ENCODE data around the gene NT5C2.
"Not testable (repeated sequence)": the region's sequence is repeated elsewhere in the genome, so short reads cannot be mapped to it uniquely, and the experiment has no call there.

NT5C2 gene

DNA sequence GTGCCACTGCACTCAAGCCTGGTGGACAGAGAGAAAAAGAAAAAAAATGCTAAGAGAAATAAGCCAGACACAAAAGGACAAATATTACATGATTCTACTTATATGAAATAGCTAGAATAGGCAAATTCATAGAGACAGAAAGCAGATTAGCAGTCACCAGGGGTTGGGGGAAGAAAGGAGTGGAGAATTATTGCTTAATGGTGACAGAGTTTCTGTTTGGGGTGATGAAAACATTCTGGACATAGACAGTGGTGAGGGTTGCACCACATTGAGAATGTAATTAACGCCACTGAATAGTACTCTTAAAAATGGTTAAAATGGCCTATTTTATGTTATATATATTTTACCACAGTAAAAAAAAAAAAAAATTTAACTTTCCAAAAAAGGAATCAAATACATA lies 6.4 kb upstream of the NT5C2 start:
- DNase-seq = no peak

GRCh38 chr10:103198648-103199047 lies 5.6 kb upstream of the NT5C2 start:
- no peak for DNase-seq

DNA sequence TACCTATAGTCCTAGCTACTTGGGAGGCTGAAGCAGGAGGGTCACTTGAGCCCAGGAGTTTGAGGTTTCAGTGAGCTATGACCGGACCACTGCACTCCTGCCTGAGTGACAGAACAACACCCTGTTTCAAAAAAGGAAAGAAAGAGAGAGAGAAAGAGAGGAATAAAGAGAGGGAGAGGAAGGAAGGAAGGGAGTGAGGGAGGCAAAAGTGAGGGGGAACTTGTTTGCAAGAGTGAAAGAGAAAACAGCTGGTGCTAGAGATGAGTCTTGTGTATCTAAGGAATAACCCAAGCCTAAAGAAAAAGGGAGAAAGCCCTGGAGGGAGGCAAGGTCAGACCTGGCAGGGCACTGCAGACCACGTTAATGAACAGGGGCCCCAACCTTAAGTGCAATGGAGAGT lies 4.8 kb upstream of the NT5C2 start:
- DNase-seq = no peak

DNA sequence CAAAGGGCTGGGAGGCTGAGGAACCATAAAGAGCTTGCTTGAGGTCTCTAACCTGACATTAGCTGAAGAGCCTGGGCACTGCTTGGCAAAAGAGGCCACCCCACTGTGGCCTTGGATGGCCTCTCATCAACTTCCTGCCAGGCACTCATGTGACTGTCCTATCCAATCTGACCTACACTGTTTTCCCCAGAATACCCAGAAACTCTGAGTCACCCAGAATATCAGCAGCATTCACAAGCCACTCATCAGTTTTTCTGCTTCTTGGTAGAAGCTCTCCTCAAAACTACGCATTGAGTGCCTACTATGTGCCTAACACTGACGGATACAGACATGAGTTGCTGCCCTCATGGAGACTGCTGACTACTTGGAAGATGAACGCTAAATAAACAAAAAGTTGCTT lies 4.1 kb upstream of the NT5C2 start:
- no peak for DNase-seq

DNA sequence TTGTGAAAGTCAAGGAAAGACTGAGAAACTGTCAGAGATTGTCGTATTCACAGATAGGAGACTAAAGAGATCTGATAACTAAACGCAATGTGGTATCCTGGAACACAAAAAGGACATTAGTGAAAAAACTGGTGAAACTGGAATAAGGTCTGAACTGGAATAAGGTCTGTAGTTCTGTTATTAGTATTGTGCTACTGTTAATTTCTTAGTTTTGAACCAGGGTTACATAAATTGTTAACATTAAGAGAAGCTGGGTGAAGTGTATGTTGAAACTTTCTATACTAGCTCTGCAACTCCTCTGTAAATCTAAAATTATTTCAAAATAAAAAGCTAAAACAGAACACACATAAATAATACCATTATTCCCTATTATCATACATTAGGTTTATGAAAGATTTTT lies 3.4 kb upstream of the NT5C2 start:
- DNase-seq = no peak

GRCh38 chr10:103193820-103194529 lies 903 bp upstream of the NT5C2 start:
- DNase-seq = no peak

- peak; percentile 83 for DNase-seq
These were observed 493 bp downstream of the NT5C2 start for GRCh38 chr10:103192451-103193106.

GRCh38 chr10:103192089-103192450 lies 1.0 kb downstream of the NT5C2 start:
- no peak for DNase-seq

GRCh38 chr10:103191198-103191597 lies 1.9 kb downstream of the NT5C2 start:
- DNase-seq = not testable (repeated sequence)

- no peak for DNase-seq
These were observed 4.2 kb downstream of the NT5C2 start for GRCh38 chr10:103188853-103189252.

DNA sequence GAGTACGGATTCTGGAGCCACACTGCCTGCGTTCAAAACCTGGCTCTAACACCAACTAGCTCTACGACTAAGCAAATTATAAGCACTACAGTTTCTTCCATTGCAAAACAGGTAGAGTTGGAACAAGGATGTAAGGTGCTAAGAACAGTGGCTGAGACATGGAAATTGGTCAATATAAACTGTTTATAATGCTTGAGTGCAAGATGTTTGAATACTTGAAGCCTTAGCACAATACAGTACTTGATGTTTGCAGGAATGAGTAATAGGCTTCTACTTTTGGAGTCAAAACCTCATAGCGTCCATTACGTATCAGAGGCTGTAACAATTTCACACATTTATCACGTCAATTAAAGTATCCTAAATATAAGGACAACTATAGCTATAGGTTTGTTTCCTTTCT lies 6.9 kb downstream of the NT5C2 start:
- DNase-seq = no peak

DNA sequence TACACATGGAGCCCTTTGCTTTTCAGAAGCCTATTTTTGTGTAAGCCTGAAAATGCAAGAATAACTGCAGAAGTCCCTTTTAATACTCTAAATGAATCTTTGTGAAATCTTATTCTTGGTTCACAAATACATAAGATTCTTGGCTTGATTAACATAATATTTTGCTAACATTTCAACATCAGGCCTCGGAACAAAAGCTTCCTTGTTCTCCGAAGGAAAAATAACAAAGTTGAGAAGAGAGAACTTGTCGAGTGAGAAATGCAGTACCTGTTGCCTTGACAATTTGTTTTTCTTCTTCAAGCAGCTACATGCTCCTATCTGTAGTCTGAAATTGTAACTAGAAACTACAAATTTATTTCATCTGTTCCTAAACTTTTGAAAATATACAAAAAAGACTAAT lies 8.5 kb downstream of the NT5C2 start:
- no peak for DNase-seq

GRCh38 chr10:103183991-103184451 lies 9.1 kb downstream of the NT5C2 start:
- not testable (repeated sequence) for DNase-seq

DNA sequence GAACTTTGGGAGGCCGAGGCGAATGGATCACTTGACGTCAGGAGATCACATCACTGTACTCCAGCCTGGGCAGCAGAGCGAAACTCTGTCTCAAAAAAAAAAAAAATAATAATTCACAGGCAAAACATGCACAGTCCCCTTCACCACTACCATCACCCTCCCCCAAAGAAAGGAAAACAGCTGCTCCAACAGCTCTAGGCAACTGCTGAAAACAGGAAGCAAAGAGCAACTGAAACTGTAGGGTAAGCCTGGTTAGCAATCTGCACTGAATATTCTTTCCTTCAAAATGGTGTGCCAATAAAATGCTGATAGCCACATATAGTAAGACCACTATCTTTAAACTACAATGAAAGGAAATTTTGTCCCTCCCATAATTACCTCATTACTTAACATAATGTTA lies 11.8 kb downstream of the NT5C2 start:
- DNase-seq = no peak

GRCh38 chr10:103180491-103180890 lies 12.6 kb downstream of the NT5C2 start:
- no peak for DNase-seq

- DNase-seq = no peak
These were observed 15.9 kb downstream of the NT5C2 start for GRCh38 chr10:103177123-103177522.

GRCh38 chr10:103175580-103176285 lies 17.3 kb downstream of the NT5C2 start:
- DNase-seq = no peak

DNA sequence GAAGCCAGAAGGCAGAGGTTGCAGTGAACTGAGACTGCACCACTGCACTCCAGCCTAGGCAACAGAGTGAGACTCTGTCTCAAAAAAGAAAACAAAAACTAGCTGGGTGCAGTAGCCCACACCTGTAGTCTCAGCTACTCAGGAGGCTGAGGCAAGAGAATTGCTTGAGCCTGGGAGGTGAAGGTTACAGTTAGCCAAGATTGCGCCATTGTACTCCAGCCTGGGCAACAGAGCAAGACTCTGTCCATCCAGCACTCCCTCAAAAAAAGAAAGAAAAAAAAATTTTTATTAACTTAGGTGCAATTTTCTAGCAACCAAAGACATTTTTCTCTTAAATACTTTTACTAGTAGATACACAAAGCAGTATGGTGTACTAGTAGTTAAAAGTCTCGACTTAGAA lies 18.7 kb downstream of the NT5C2 start:
- not testable (repeated sequence) for DNase-seq

DNA sequence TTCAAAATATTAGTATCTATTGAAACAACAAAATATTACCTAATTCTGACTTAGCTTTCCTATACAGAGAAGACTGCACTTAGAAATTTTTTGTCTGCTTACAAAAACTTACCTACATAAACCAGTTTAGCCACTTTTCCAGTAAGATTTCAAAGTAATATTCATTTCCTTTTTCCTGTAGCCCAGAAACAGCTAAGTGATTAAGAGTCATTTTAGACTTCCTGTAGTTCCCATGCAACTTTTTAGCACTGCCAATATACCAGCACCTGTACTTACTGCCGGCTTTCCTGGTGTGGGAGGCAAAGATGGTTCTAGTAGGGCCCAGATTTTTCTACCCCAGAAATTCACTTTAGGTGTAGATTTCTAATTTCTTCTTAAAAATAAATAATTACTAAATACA lies 21.8 kb downstream of the NT5C2 start:
- DNase-seq = no peak

- DNase-seq = no peak
These were observed 24.6 kb downstream of the NT5C2 start for GRCh38 chr10:103168438-103168837.

GRCh38 chr10:103167554-103167953 lies 25.5 kb downstream of the NT5C2 start:
- DNase-seq = not testable (repeated sequence)

GRCh38 chr10:103166523-103166922 lies 26.5 kb downstream of the NT5C2 start:
- no peak for DNase-seq

DNA sequence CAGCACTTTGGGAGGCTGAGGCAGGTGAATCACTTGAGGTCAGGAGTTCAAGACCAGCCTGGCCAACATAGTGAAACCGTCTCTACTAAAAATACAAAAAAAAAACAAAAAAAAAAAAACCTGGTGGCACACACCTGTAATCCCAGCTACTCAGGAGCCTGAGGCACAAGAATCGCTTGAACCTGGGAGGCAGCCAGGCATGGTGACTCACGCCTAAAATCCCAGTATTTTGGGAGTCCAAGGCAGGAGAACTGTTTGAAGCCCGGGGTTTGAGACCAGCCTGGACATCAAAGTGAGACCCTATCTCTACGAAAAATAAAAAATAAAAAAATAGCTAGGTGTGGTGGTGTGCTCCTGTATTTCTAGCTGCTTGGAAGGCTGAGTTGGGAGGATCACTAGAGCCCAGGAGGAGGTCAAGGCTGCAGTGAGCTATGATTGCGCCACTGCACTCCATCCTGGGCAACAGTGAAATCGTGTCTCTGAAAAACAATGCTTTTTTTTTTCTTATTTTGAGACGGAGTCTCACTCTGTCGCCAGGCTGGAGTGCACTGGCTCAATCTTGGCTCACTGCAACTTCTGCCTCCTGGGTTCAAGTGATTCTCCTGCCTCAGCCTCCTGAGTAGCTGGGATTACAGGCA lies 29.2 kb downstream of the NT5C2 start:
- DNase-seq = not testable (repeated sequence)

- no peak for DNase-seq
These were observed 35.8 kb downstream of the NT5C2 start for GRCh38 chr10:103157246-103157645.
